AG04449 (cell line): ENCODE data around the gene SFPQ.
"Not testable (repeated sequence)": the region's sequence is repeated elsewhere in the genome, so short reads cannot be mapped to it uniquely, and the experiment has no call there.

Experiments used
- CTCF ChIA-PET: fragments of 350-600 bp; formaldehyde crosslinking; extraction: SDS; loops from one replicate; lab custom pipeline; 2021; ENCODE audit warnings: antibody characterized with exemption; lab: Yijun Ruan, JAX
- POLR2A ChIA-PET: fragments of 400-600, 350-600 bp; formaldehyde crosslinking; extraction: SDS; loops from one replicate; lab custom pipeline; 2020; ENCODE audit warnings: antibody characterized with exemption, inconsistent platforms; lab: Yijun Ruan, JAX
- DNase-seq: peaks from one replicate; pipeline ENCODE4 v3.0.0-alpha.2; 2010; ENCODE audit warnings: low read depth, low spot score
- H3K4me3 ChIP-seq: 2 replicates; pipeline ENCODE4 v1.5.1; 2011; ENCODE audit warnings: low read depth, mild to moderate bottlenecking, control low read depth, low read length
- TF ChIP-seq, protein P1 (sequence below): IDR thresholded peaks from one replicate; pipeline ENCODE4 v1.5.1; 2011; ENCODE audit warnings: mild to moderate bottlenecking, moderate library complexity, low read length, control low read depth, inconsistent platforms; ENCODE audit not compliant: insufficient read depth; ENCODE audit errors: missing control alignments

Gene SFPQ

DNA sequence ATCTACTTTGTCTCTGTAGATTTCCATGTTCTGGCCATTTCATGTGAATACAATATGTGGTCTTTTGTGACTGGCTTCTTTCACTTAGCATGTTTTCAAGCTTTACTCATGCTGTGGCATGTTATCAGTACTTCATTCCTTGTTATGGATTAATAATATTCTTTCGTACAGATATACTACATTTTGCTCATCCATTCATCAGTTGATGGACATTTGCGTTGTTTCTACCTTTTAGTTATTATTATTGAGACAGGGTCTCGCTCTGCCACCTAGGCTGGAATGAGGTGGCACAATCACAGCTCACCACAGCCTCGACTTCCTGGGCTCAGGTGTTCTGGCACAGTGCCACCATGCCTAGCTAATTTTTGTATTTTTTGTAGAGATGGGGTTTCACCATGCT lies 21.4 kb downstream of the SFPQ start:
- TF ChIP-seq, protein P1, sequence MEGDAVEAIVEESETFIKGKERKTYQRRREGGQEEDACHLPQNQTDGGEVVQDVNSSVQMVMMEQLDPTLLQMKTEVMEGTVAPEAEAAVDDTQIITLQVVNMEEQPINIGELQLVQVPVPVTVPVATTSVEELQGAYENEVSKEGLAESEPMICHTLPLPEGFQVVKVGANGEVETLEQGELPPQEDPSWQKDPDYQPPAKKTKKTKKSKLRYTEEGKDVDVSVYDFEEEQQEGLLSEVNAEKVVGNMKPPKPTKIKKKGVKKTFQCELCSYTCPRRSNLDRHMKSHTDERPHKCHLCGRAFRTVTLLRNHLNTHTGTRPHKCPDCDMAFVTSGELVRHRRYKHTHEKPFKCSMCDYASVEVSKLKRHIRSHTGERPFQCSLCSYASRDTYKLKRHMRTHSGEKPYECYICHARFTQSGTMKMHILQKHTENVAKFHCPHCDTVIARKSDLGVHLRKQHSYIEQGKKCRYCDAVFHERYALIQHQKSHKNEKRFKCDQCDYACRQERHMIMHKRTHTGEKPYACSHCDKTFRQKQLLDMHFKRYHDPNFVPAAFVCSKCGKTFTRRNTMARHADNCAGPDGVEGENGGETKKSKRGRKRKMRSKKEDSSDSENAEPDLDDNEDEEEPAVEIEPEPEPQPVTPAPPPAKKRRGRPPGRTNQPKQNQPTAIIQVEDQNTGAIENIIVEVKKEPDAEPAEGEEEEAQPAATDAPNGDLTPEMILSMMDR = no peak
- POLR2A ChIA-PET = no interaction called here
- H3K4me3 ChIP-seq = no peak overlapping the region
- CTCF ChIA-PET = interaction anchor here (1.8 kb wide), 1 partner anchor 30 kb away, joined by 4 read pairs; no protein-coding TSS in a partner anchor
- DNase-seq = no peak

DNA sequence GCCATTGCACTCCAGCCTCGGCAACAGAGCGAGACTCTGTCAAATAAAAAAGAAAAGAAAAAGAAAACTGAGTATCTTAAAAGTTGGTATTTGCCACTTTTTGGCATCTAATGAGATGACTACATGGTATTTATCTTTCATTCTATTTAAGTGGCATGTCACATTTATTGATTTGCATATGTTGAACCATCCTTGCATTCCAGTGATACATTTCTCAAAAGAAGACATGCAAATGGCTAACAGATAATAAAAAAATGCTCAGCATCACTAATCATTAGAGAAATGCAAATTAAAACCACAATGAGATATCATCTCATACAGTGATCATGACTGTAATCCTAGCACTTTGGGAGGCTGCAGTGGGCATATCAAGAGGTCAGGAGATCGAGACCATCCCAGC lies 28.1 kb downstream of the SFPQ start:
- ChIA-PET CTCF (no interaction called here), POLR2A (no interaction called here)
- no peak for DNase-seq
- H3K4me3 ChIP-seq = no peak overlapping the region
- TF ChIP-seq, protein P1 = no peak

DNA sequence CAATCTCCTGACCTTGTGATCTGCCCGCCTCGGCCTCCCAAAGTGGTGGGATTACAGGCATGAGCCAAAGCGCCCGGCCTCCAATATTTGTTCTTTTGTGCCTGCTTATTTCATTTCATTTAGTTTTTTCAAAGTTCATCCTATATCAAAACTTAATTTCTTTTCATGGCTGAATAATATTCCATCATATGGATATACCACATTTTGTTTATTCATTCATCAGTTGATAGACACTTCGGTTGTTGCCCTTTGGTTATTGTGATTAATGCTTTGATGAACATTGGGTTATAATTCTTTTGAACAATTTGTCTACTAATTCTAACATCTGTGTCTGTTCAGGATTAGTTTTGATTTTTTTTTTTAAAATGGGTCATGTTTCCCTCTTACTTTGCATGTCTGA lies 41.7 kb downstream of the SFPQ start:
- TF ChIP-seq, protein P1 = no peak
- POLR2A ChIA-PET = no interaction called here
- CTCF ChIA-PET = no interaction called here
- no peak overlapping the region for H3K4me3 ChIP-seq
- DNase-seq = no peak

DNA sequence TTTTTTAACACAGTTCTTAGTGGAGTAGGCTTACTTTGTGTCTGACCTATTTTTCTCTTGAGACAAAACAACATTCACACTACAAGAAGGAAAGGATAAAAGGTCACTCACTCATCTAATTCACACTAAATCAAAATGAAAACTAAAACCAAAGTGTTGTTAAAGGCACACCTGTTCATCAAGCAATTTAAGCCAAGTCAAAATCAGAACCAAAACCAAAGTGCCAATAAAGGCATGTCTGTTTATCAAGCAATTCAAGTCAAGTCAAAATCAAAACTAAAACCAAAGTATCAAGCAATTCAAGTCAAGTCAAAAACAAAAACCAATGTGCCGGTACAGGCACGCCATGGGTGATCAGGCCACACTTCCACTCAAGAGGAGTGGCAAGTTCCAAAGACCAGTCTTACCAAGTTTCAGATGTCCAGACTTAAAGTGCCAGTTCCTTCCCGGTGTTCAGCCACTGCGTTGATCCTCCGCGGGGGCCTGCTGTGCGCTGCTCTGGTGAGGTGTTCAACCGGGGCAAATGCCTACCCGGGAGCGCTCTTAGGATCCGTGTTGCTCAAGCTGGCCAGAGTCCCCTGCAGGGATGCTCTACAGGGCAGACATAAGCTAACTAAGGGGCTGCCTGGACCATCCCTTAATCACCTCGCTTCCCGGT lies 46.9 kb downstream of the SFPQ start:
- DNase-seq, POLR2A ChIA-PET, H3K4me3 ChIP-seq, CTCF ChIA-PET: not testable (repeated sequence)

DNA sequence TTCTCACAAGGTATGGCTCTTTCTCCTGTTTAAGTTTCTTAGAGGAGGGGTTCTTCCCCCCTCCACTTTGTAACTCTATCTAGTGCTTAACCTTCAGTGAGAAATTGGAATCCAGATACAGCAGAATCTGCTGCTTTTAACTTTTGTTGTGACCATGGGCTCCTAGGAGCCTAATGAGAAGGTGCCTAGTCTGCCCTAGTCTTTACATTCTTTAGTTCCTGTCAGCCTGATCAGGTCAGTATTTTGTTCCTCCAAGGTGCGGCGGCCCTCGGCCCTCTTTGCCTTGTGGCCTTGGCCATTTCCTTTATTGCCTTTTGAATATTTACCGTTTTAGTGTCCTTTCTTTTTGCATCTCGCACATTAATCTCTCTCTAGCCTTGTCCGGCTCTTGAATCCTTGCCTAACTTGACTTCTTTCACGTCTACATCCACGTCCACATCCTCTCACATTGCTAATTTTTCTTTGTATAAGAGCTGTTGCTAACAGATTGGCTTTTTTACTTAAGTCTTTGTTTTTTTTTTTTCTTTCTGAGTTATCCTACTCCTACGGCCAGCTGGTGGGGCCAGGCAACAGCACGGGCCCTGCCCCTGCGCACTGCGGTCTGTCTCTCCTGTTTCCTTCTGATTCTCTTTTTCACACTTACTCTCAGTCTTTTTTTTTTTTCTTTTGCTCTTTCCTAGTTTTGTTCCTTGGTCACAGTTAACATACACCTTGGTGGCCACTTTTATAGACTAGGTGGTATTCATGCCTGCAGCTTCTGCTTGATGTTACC lies 49.0 kb downstream of the SFPQ start:
- TF ChIP-seq, protein P1 = no peak
- no peak for DNase-seq
- POLR2A ChIA-PET = interaction anchor here (0.5 kb wide), 1 partner anchor 31 kb away, joined by 3 read pairs; no protein-coding TSS in a partner anchor
- CTCF ChIA-PET = no interaction called here
- no peak overlapping the region for H3K4me3 ChIP-seq

DNA sequence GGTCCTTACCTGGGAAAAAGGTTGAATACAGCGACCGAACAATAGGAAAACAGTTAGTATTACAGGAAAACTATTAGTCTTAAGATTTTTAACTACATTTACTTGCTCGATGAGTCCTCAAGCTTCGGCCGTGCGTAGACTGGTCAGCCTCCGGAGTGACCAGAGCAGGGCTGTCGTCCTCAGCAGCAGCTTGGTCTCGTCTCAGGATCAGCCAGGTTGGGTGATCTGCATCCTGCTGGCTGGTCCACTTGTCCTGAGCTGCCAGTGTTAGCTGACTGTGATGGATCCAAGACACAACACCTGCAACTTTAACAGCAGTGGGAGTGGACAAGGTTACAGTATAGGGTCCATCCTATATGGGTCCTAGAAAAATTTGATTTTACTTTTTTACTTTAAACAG lies 50.2 kb downstream of the SFPQ start:
- DNase-seq, H3K4me3 ChIP-seq, POLR2A ChIA-PET: not testable (repeated sequence)
- CTCF ChIA-PET = interaction anchor here (0.5 kb wide), 1 partner anchor 23 kb away, joined by 3 read pairs; no protein-coding TSS in a partner anchor

DNA sequence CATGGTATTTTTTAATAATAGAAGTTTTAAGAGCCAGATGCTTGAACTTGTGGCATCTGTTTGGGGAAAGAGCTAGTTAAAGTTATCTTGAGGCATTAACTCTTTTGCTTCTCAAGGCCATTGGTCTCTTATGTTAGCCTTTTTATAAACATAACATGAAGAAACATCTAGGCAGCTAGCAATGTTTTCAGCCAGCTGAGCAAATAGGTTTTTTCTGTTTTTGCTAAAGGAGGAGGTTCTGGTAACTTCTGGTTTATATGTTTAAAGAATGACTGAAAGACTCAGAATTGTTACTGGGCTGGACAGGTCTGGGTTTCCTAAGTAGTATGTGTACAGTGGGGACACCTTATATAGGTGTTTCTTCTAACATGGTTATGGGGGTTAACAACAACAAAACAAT lies 50.7 kb downstream of the SFPQ start:
- H3K4me3 ChIP-seq, DNase-seq, POLR2A ChIA-PET, CTCF ChIA-PET: not testable (repeated sequence)

DNA sequence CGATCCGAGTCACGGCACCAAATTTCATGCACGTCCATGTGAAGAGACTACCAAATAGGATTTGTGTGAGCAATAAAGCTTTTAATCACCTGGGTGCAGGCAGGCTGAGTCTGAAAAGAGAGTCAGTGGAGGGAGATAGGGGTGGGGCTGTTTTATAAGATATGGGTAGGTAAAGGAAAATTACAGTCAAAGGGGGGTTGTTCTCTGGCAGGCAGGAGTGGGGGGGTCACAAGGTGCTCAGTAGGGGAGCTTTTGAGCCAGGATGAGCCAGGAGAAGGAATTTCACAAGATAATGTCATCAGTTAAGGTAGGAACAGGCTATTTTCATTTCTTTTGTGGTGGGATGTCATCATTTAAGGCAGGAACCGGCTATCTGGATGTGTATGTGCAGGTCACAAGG lies 55.4 kb downstream of the SFPQ start:
- POLR2A ChIA-PET = not testable (repeated sequence)

More for the DNA sequence above, 55.4 kb downstream of the SFPQ start:
- CTCF ChIA-PET, DNase-seq, H3K4me3 ChIP-seq: not testable (repeated sequence)
